CD4-positive, CD25-positive, alpha-beta regulatory T cell (primary cell): ENCODE results near the gene URM1. TPM values are rescaled to one million over a fixed set of nuclear protein-coding genes. Genes with fewer than 3 reads are reported as not detected.
"Not testable (repeated sequence)": the region's sequence is repeated elsewhere in the genome, so short reads cannot be mapped to it uniquely, and the experiment has no call there.

Experiments
- ATAC-seq, 2 donors: fragments of 150-1000 bp; cut with Tn5 transposase; one replicate each; pipeline ENCODE4 v1.10.0; 2021; ENCODE audit warnings: low read depth in 2 of 2, moderate number of reproducible peaks in 2 of 2, moderate library complexity in 1 of 2
- DNase-seq, 3 donors: peaks; one replicate each; pipeline versions ENCODE4 v3.0.0 to v3.0.0-alpha.2; 2012 to 2022; ENCODE audit warnings: mixed read lengths in 1 of 3
- H3K27ac ChIP-seq: one replicate; pipeline ENCODE4 v1.7.0; 2013; ENCODE audit warnings: mild to moderate bottlenecking, low read length; ENCODE audit not compliant: insufficient read depth, poor library complexity, severe bottlenecking
- H3K27me3 ChIP-seq: one replicate; pipeline ENCODE4 v1.7.0; 2013; ENCODE audit warnings: low read length; ENCODE audit not compliant: control insufficient read depth, insufficient read depth
- H3K36me3 ChIP-seq: one replicate; pipeline ENCODE4 v1.7.0; 2013; ENCODE audit warnings: mild to moderate bottlenecking, low read length, moderate library complexity; ENCODE audit not compliant: control insufficient read depth, insufficient read depth
- H3K4me1 ChIP-seq: 2 replicates; pipeline ENCODE4 v1.7.0; 2013; ENCODE audit warnings: mild to moderate bottlenecking, low read length; ENCODE audit not compliant: insufficient read depth, control insufficient read depth, poor library complexity, severe bottlenecking
- H3K4me3 ChIP-seq: one replicate; pipeline ENCODE4 v1.7.0; 2013; ENCODE audit warnings: low read depth, mild to moderate bottlenecking, low read length, moderate library complexity
- H3K9me3 ChIP-seq, 2 experiments: 1 replicate in 1 of 2; 2 replicates in 1 of 2; pipeline ENCODE4 v1.7.0; 2013; ENCODE audit warnings: low read length in 2 of 2, mild to moderate bottlenecking in 1 of 2, moderate library complexity in 1 of 2; ENCODE audit not compliant: control insufficient read depth in 2 of 2
- H3K27ac Mint-ChIP-seq, 3 donors: one replicate each; pipeline ENCODE4 v1.8.0; 2020 to 2022; ENCODE audit warnings: mild to moderate bottlenecking in 3 of 3, mixed read lengths in 3 of 3, moderate library complexity in 2 of 3
- H3K27me3 Mint-ChIP-seq: one replicate; pipeline ENCODE4 v1.8.0; 2022; ENCODE audit warnings: mild to moderate bottlenecking, mixed read lengths
- H3K36me3 Mint-ChIP-seq: one replicate; pipeline ENCODE4 v1.8.0; 2020; ENCODE audit warnings: mixed read lengths
- H3K4me1 Mint-ChIP-seq, 4 donors: one replicate each; pipeline ENCODE4 v1.8.0; 2020 to 2022; ENCODE audit warnings: mixed read lengths in 4 of 4, mild to moderate bottlenecking in 1 of 4
- H3K4me3 Mint-ChIP-seq, 4 donors: one replicate each; pipeline ENCODE4 v1.8.0; 2020 to 2022; ENCODE audit warnings: mild to moderate bottlenecking in 4 of 4, mixed read lengths in 4 of 4, moderate library complexity in 3 of 4
- H3K9me3 Mint-ChIP-seq, 7 donors: one replicate each; pipeline ENCODE4 v1.8.0; 2020 to 2022; ENCODE audit warnings: mixed read lengths in 7 of 7, mild to moderate bottlenecking in 3 of 7, moderate library complexity in 2 of 7
- polyA plus RNA-seq, 4 donors: library from polyadenylated mRNA; unstranded; fragments of 300-500 nt; fragmentation: Illumina TruSeq; gene quantifications; one replicate each; pipeline ENCODE4 v1.2.3, GENCODE V29; 2021
- total RNA-seq: library from RNA; stranded (reverse); gene quantifications from one replicate; pipeline ENCODE4 v1.2.3, GENCODE V29; 2022

Gene URM1
- total and polyA plus RNA-seq, 5 donors from 2014 or later: 46.2 to 60.7 (median 49.3) TPM

DNA sequence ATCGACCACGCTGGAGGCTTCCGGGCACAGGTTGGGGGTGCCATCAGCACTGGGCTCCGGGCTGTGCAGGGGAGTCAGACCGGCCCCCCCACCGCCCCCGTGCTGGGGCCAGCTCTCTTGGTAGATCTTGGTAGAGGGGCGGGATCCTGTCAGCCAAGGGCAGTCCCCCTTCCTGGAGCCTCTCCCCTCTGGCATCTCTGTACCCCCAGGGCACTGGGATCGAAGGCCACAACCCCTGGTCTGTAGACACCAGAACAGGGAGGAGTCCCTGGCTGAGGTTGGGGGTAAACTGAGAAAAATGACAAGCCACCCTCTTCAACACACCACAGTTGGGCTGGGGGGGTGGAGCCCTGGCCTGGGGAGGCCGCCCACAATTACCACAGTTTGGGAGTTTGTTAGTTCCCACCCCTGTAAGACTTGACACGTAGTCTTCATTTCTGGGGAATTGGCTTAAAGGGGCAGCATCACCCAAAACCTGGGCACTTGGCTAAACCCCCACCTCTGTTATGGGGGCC, 50.4 kb downstream of the URM1 start:
- peak overlapping the region; percentile 41 to 63 (median 50) for H3K4me3 Mint-ChIP-seq
- H3K27me3 ChIP-seq: peaks cover 2% of the 10 kb centered on the region
- peaks cover 0 to 1% (median 0%) of the 10 kb centered on the region in 7 donors for H3K9me3 Mint-ChIP-seq
- H3K36me3 ChIP-seq: no peaks in the 10 kb centered on the region
- no peak overlapping the region for H3K27ac ChIP-seq
- H3K27ac Mint-ChIP-seq: no peak overlapping the region
- ATAC-seq (no peak), DNase-seq (no peak)
- peaks cover 36% of the 10 kb centered on the region for H3K27me3 Mint-ChIP-seq
- H3K4me1 Mint-ChIP-seq: peaks cover 0 to 12% (median 3%) of the 10 kb centered on the region in 4 donors
- no peaks in the 10 kb centered on the region for H3K36me3 Mint-ChIP-seq
- H3K4me1 ChIP-seq: peaks cover 19% of the 10 kb centered on the region
- H3K4me3 ChIP-seq: no peak overlapping the region
- no peaks in the 10 kb centered on the region for H3K9me3 ChIP-seq

DNA sequence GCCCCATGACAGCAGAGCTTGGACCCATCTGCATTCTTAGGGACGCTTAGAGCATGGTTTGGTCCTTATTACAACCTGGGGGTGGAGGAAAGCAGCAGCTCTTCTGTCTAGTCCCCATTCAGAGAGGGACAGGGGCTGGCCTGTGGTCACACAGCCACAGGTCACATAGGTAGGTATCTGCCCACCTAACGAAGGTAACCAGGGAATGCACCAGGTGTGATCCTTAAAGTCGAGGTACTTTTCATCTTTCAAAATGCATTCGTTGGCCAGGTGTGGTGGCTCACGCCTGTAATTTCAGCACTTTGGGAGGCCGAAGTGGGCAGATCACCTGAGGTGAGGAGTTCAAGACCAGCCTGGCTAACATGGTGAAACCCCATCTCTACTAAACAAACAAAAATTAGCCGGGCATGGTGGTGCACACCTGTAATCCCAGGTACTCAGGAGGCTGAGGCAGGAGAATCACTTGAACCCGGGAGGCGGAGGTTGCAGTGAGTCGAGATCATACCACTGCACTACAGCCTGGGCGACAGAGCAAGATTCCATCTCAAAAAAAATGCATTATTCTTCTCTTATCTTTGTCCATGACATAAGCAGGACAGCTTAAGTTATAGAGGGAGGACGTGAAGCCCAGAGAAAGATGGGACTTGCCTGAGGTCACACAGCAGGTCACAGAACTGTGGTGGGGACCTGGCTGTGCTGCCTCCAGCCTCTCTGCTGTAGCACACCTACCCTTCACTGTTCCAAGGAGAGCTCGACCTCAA, 51.0 kb downstream of the URM1 start:
- H3K36me3 Mint-ChIP-seq, H3K9me3 ChIP-seq, DNase-seq, H3K27ac ChIP-seq, H3K4me3 ChIP-seq, ATAC-seq, H3K9me3 Mint-ChIP-seq, H3K36me3 ChIP-seq, H3K27me3 ChIP-seq: not testable (repeated sequence)
- Mint-ChIP-seq H3K27me3 (peaks cover 35% of the 10 kb centered on the region), H3K4me1 (peaks cover 0 to 12% (median 3%) of the 10 kb centered on the region in 4 donors), H3K27ac (peak overlapping the region in 1 of 3 donors; percentile 69), H3K4me3 (peak overlapping the region; percentile 35 to 63 (median 41))
- peaks cover 19% of the 10 kb centered on the region for H3K4me1 ChIP-seq

DNA sequence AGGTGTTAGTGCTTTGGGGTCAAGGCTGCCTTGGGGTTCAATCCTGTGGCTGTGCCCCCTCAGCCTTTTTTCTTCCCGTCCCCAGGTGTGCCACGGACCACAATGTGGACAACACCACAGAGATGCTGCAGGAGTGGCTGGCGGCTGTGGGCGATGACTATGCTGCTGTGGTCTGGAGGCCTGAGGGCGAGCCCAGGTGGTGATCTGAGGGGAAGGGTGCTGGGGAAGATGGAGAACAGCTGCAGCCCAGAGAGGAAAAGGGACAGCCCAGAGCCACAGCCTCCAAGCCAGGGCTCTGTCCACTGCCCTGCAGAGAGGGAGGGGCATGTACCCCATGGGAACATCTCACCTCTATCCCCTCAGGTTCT, 51.6 kb downstream of the URM1 start:
- Histone ChIP-seq H3K36me3 (no peaks in the 10 kb centered on the region), H3K4me3 (no peak overlapping the region), H3K4me1 (peaks cover 19% of the 10 kb centered on the region), H3K27me3 (no peaks in the 10 kb centered on the region), H3K9me3 (no peaks in the 10 kb centered on the region), H3K27ac (no peak overlapping the region)
- Mint-ChIP-seq H3K9me3 (peaks cover 0 to 1% (median 0%) of the 10 kb centered on the region in 7 donors), H3K27ac (no peak overlapping the region), H3K27me3 (peaks cover 29% of the 10 kb centered on the region), H3K4me3 (peak overlapping the region; percentile 41 to 62 (median 48)), H3K36me3 (no peaks in the 10 kb centered on the region), H3K4me1 (peaks cover 0 to 12% (median 3%) of the 10 kb centered on the region in 4 donors)
- DNase-seq: no peak
- ATAC-seq: no peak

DNA sequence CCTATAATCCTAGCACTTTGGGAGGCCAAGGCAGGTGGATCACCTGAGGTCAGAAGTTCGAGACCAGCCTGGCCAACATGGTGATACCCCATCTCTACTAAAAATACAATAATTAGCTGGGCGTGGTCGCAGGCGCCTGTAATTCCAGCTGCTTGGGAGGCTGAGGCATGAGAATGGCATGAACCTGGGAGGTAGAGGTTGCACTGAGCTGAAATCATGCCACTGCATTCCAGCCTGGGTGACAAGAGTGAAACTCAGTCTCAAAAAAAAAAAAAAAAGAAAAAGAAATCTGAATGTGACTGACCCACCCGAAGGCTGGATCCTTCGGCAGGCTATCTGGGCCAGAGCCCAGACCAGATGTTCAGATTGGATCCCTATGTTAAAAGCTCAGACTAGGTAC, 52.2 kb downstream of the URM1 start:
- peaks cover 0 to 12% (median 3%) of the 10 kb centered on the region in 4 donors for H3K4me1 Mint-ChIP-seq
- peaks cover 19% of the 10 kb centered on the region for H3K4me1 ChIP-seq
- not testable (repeated sequence) for H3K27me3 ChIP-seq, DNase-seq, H3K9me3 Mint-ChIP-seq, H3K9me3 ChIP-seq, ATAC-seq, H3K27ac Mint-ChIP-seq, H3K27ac ChIP-seq, H3K36me3 Mint-ChIP-seq, H3K36me3 ChIP-seq, H3K4me3 ChIP-seq
- H3K27me3 Mint-ChIP-seq: peaks cover 25% of the 10 kb centered on the region
- H3K4me3 Mint-ChIP-seq: peak overlapping the region in 2 of 4 donors; percentile 2 to 31

DNA sequence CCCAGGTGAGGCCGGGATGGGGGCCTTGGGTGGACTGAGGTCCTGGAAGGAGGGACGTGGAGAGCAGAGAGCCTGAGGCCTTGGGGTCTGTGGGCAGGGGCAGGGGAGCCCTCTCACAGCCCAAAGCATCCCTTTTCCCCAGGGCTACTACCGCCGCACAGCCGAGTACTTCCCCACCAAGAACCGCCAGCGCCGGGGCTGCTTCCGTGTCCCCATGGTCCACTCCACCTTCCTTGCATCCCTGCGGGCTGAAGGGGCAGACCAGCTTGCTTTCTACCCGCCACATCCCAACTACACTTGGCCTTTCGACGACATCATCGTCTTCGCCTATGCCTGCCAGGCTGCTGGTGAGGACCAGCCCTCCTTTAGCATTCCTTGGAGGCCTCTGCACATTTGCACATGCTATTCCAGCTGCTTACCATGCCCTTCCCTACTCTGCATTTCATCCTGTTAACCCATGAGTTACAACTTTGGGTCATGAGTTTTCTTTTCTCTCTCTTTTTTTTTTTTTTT, 53.1 kb downstream of the URM1 start:
- no peak overlapping the region for H3K27ac Mint-ChIP-seq
- H3K27me3 Mint-ChIP-seq: peaks cover 15% of the 10 kb centered on the region
- H3K4me3 Mint-ChIP-seq: no peak overlapping the region

DNA sequence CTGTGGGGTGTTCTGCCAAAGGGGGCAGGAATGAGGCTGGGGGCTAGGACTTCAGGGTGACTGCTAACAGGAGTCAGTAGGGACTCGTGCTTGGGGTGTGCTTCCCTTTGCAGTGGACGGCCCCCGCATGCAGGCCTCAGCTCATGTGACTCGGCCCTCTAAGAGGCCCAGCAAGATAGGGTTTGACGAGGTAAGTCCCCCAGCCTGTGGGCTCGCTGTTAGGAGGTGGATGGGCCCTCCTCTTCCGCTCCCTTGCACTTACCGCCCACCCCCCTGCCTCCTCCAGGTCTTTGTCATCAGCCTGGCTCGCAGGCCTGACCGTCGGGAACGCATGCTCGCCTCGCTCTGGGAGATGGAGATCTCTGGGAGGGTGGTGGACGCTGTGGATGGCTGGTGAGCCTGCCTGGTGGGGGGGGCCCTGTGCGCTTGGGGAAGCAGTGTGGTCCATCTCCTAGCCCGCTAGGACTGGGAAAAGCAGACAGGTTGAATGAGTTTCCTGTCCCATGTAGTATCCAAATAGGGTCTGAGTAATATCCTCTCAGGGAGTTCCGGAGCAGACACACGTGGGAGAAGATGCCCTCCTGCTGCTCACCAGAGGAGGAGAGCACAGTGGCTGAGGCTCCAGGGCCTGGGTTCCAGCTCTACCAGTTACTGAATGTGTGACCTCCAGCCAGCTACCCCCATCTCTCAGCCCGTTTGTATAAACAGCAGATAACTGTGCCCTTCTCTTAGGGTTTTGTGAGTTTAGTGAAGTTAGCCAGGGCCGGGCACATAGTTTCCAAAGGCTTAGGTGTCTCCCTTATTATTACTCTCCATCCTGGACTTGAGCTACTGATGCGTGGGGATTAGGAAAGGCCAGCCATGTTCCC, 57.7 kb downstream of the URM1 start:
- peaks cover 6% of the 10 kb centered on the region for H3K27me3 Mint-ChIP-seq
- DNase-seq (no peak), ATAC-seq (no peak)
- H3K4me1 Mint-ChIP-seq: no peaks in the 10 kb centered on the region
- Histone ChIP-seq H3K36me3 (no peaks in the 10 kb centered on the region), H3K27me3 (no peaks in the 10 kb centered on the region), H3K27ac (no peak overlapping the region), H3K4me3 (no peak overlapping the region), H3K9me3 (no peaks in the 10 kb centered on the region), H3K4me1 (no peaks in the 10 kb centered on the region)
- no peak overlapping the region for H3K27ac Mint-ChIP-seq
- H3K9me3 Mint-ChIP-seq: no peaks in the 10 kb centered on the region
- H3K36me3 Mint-ChIP-seq: no peaks in the 10 kb centered on the region
- no peak overlapping the region for H3K4me3 Mint-ChIP-seq

More for the DNA sequence above, 53.1 kb downstream of the URM1 start:
- Mint-ChIP-seq H3K9me3 (peaks cover 0 to 1% (median 0%) of the 10 kb centered on the region in 7 donors), H3K36me3 (no peaks in the 10 kb centered on the region), H3K4me1 (peaks cover 0 to 7% (median 2%) of the 10 kb centered on the region in 4 donors)
- no peaks in the 10 kb centered on the region for H3K36me3 ChIP-seq
- H3K27ac ChIP-seq: no peak overlapping the region
- DNase-seq: no peak
- no peaks in the 10 kb centered on the region for H3K27me3 ChIP-seq
- H3K4me3 ChIP-seq: no peak overlapping the region
- peaks cover 14% of the 10 kb centered on the region for H3K4me1 ChIP-seq
- no peak for ATAC-seq
- no peaks in the 10 kb centered on the region for H3K9me3 ChIP-seq

DNA sequence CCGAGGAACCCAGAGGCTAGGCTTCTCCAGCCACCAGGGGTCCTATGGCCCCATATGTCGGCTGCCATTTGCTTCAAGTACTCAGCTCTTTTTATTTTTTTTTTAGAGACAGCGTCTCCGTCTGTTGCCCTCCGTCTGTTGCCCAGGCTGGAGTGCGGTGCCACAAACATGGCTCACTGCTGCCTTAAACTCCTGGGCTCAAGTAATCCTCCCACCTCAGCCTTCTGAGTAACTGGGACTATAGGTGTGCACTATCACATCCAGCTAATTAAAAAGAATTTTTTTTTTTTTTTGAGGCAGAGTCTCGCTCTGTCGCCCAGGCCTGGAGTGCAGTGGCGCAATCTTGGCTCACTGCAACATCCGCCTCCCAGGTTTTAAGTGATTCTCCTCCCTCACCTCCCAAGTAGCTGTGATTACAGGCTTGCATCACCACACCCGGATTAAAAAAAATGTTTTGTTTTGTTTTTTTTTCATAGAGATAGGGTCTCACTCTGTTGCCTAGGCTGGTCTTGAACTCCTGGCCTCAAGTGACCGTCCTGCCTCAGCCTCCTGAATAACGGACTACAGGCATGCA, 58.4 kb downstream of the URM1 start:
- ATAC-seq (no peak), DNase-seq (no peak)
- no peaks in the 10 kb centered on the region for H3K4me1 Mint-ChIP-seq
- no peak overlapping the region for H3K27ac Mint-ChIP-seq
- no peaks in the 10 kb centered on the region for H3K36me3 ChIP-seq
- H3K4me3 Mint-ChIP-seq: no peak overlapping the region
- no peaks in the 10 kb centered on the region for H3K27me3 ChIP-seq
- peaks cover 6% of the 10 kb centered on the region for H3K27me3 Mint-ChIP-seq
- H3K4me1 ChIP-seq: no peaks in the 10 kb centered on the region
- H3K36me3 Mint-ChIP-seq: no peaks in the 10 kb centered on the region
- H3K27ac ChIP-seq: no peak overlapping the region
- H3K9me3 ChIP-seq: no peaks in the 10 kb centered on the region
- H3K4me3 ChIP-seq: no peak overlapping the region
- H3K9me3 Mint-ChIP-seq: no peaks in the 10 kb centered on the region
